Kidney epithelial cell (primary cell): ENCODE data around the gene ELOVL7. TPM values are rescaled to one million over a fixed set of nuclear protein-coding genes. Genes with fewer than 3 reads are reported as not detected.
"Not testable (repeated sequence)": the region's sequence is repeated elsewhere in the genome, so short reads cannot be mapped to it uniquely, and the experiment has no call there.

ENCODE experiments used
- DNase-seq: peaks from one replicate; pipeline ENCODE4 v3.0.0-alpha.2; 2010; ENCODE audit warnings: low read depth
- H3K27me3 ChIP-seq: 2 replicates; pipeline ENCODE4 v1.6.0; 2011; ENCODE audit warnings: low read length; ENCODE audit not compliant: control insufficient read depth, insufficient read depth
- H3K36me3 ChIP-seq: 2 replicates; pipeline ENCODE4 v1.5.1; 2011; ENCODE audit warnings: low read length; ENCODE audit not compliant: control insufficient read depth, insufficient read depth
- H3K4me3 ChIP-seq: 2 replicates; pipeline ENCODE4 v1.5.1; 2011; ENCODE audit warnings: low read depth, mild to moderate bottlenecking, control low read depth, low read length
- CTCF ChIP-seq: IDR thresholded peaks from 2 replicates; pipeline ENCODE4 v1.5.1; 2011; ENCODE audit warnings: mild to moderate bottlenecking, moderate library complexity, low read length, control low read depth, inconsistent platforms; ENCODE audit not compliant: insufficient read depth, poor library complexity, severe bottlenecking
- total RNA-seq: library from RNA; depleted of rRNA; stranded (reverse); fragments of >200 nt; gene quantifications from 2 replicates; pipeline ENCODE4 v1.2.3, GENCODE V29; 2015

Gene ELOVL7
- total RNA-seq, 1 donor from 2014 or later = 35.3 TPM

GRCh38 chr5:60821488-60822284 lies 22.4 kb downstream of the ELOVL7 start:
- Histone ChIP-seq H3K4me3 (no peak overlapping the region), H3K36me3 (no peaks in the 10 kb centered on the region), H3K27me3 (no peaks in the 10 kb centered on the region)
- DNase-seq = no peak
- no peak for TF ChIP-seq CTCF

- no peak overlapping the region for H3K4me3 ChIP-seq
- H3K36me3 ChIP-seq = no peaks in the 10 kb centered on the region
- no peak for TF ChIP-seq CTCF
- no peak for DNase-seq
- no peaks in the 10 kb centered on the region for H3K27me3 ChIP-seq
These were observed 23.2 kb downstream of the ELOVL7 start for GRCh38 chr5:60820593-60821487.

- H3K36me3 ChIP-seq, H3K27me3 ChIP-seq, DNase-seq, H3K4me3 ChIP-seq: not testable (repeated sequence)
These were observed 27.9 kb downstream of the ELOVL7 start for GRCh38 chr5:60816138-60816537.

GRCh38 chr5:60814498-60814897 lies 29.6 kb downstream of the ELOVL7 start:
- no peaks in the 10 kb centered on the region for H3K27me3 ChIP-seq
- DNase-seq = no peak
- TF ChIP-seq CTCF = no peak
- H3K36me3 ChIP-seq = no peaks in the 10 kb centered on the region
- H3K4me3 ChIP-seq = no peak overlapping the region

GRCh38 chr5:60812426-60812825 lies 31.6 kb downstream of the ELOVL7 start:
- DNase-seq = no peak

More at GRCh38 chr5:60812426-60812825, 31.6 kb downstream of the ELOVL7 start:
- H3K4me3 ChIP-seq = no peak overlapping the region
- H3K27me3 ChIP-seq = no peaks in the 10 kb centered on the region
- H3K36me3 ChIP-seq = no peaks in the 10 kb centered on the region
- no peak for TF ChIP-seq CTCF
